ENCODE results near the gene ADAMTS17.

Gene ADAMTS17

GRCh38 chr15:100310513-100311153 is 31.1 kb downstream of the ADAMTS17 start:
- H3K4me3 ChIP-seq (ENCODE audit: low read length, poor library complexity, severe bottlenecking) = no peak overlapping the region
- H3K4me1 ChIP-seq (ENCODE audit: insufficient read depth, low read length, poor library complexity, severe bottlenecking) = peaks cover 5% of the 10 kb centered on the region
- TF ChIP-seq EZH2phosphoT487 (IDR thresholded peaks at IDR 0.05; ENCODE audit: borderline replicate concordance) (no peak), CTCF (conservative IDR thresholded peaks at IDR 0.05; ENCODE audit: low read length) (no peak)
- H3F3A ChIP-seq (ENCODE audit: low read depth) = no peaks in the 10 kb centered on the region
- H3K4me2 ChIP-seq (ENCODE audit: low read depth, low read length, poor library complexity, severe bottlenecking) = no peak overlapping the region
- H3K27me3 ChIP-seq (ENCODE audit: insufficient read depth, low read length, poor library complexity, severe bottlenecking) = no peaks in the 10 kb centered on the region
- no peaks in the 10 kb centered on the region for H3K79me2 ChIP-seq (ENCODE audit: insufficient read depth, low read length)
- no peaks in the 10 kb centered on the region for H3K36me3 ChIP-seq (ENCODE audit: insufficient read depth, low read length)
- no peaks in the 10 kb centered on the region for H3K9me2 ChIP-seq (replicated peaks; ENCODE audit: low read depth, low read length)
- H2AFZ ChIP-seq (ENCODE audit: low read length) = no peak overlapping the region
- no peaks in the 10 kb centered on the region for H3K9me3 ChIP-seq (ENCODE audit: insufficient read depth, low read depth, low read length)
- H4K20me1 ChIP-seq (ENCODE audit: insufficient read depth, low read length, poor library complexity, severe bottlenecking) = no peaks in the 10 kb centered on the region
- no peak overlapping the region for H3K9ac ChIP-seq (ENCODE audit: low read depth, low read length, poor library complexity, severe bottlenecking)

- no peak for TF ChIP-seq EZH2phosphoT487 (IDR thresholded peaks at IDR 0.05; ENCODE audit: borderline replicate concordance)
- no peak for TF ChIP-seq CTCF (conservative IDR thresholded peaks at IDR 0.05; ENCODE audit: low read length)
- H4K20me1 ChIP-seq (ENCODE audit: insufficient read depth, low read length, poor library complexity, severe bottlenecking) = no peaks in the 10 kb centered on the region
- H3F3A ChIP-seq (ENCODE audit: low read depth) = no peaks in the 10 kb centered on the region
- no peaks in the 10 kb centered on the region for H3K9me2 ChIP-seq (replicated peaks; ENCODE audit: low read depth, low read length)
- no peak overlapping the region for H3K4me2 ChIP-seq (ENCODE audit: low read depth, low read length, poor library complexity, severe bottlenecking)
- peaks cover 5% of the 10 kb centered on the region for H3K4me1 ChIP-seq (ENCODE audit: insufficient read depth, low read length, poor library complexity, severe bottlenecking)
- no peaks in the 10 kb centered on the region for H3K27me3 ChIP-seq (ENCODE audit: insufficient read depth, low read length, poor library complexity, severe bottlenecking)
- H3K9me3 ChIP-seq (ENCODE audit: insufficient read depth, low read depth, low read length) = no peaks in the 10 kb centered on the region
- H2AFZ ChIP-seq (ENCODE audit: low read length) = no peak overlapping the region
- H3K79me2 ChIP-seq (ENCODE audit: insufficient read depth, low read length) = no peaks in the 10 kb centered on the region
- H3K9ac ChIP-seq (ENCODE audit: low read depth, low read length, poor library complexity, severe bottlenecking) = no peak overlapping the region
- no peak overlapping the region for H3K4me3 ChIP-seq (ENCODE audit: low read length, poor library complexity, severe bottlenecking)
- no peaks in the 10 kb centered on the region for H3K36me3 ChIP-seq (ENCODE audit: insufficient read depth, low read length)
Observed at GRCh38 chr15:100310041-100310405, 31.8 kb downstream of the ADAMTS17 start.

- Histone ChIP-seq H3K9me3 (ENCODE audit: insufficient read depth, low read depth, low read length) (no peaks in the 10 kb centered on the region), H4K20me1 (ENCODE audit: insufficient read depth, low read length, poor library complexity, severe bottlenecking) (no peaks in the 10 kb centered on the region), H3K9ac (ENCODE audit: low read depth, low read length, poor library complexity, severe bottlenecking) (no peak overlapping the region), H3K79me2 (ENCODE audit: insufficient read depth, low read length) (no peaks in the 10 kb centered on the region), H3K9me2 (replicated peaks; ENCODE audit: low read depth, low read length) (no peaks in the 10 kb centered on the region), H3K4me1 (ENCODE audit: insufficient read depth, low read length, poor library complexity, severe bottlenecking) (peaks cover 5% of the 10 kb centered on the region), H3K36me3 (ENCODE audit: insufficient read depth, low read length) (no peaks in the 10 kb centered on the region), H3K4me2 (ENCODE audit: low read depth, low read length, poor library complexity, severe bottlenecking) (no peak overlapping the region), H3F3A (ENCODE audit: low read depth) (no peaks in the 10 kb centered on the region), H3K27me3 (ENCODE audit: insufficient read depth, low read length, poor library complexity, severe bottlenecking) (no peaks in the 10 kb centered on the region), H2AFZ (ENCODE audit: low read length) (no peak overlapping the region), H3K4me3 (ENCODE audit: low read length, poor library complexity, severe bottlenecking) (no peak overlapping the region)
- no peak for TF ChIP-seq EZH2phosphoT487 (IDR thresholded peaks at IDR 0.05; ENCODE audit: borderline replicate concordance)
- TF ChIP-seq CTCF (conservative IDR thresholded peaks at IDR 0.05; ENCODE audit: low read length) = no peak
Observed at GRCh38 chr15:100309109-100310040, 32.4 kb downstream of the ADAMTS17 start.
